Body of pancreas (tissue), 4 donors: ENCODE data around the gene HOXB3.

Experiments
- CTCF ChIP-seq, 7 experiments: fragments of 450-650 bp in 4 of 7; fragments of 200-600 bp in 3 of 7; sonication (generic) in 3 of 7; IDR thresholded peaks; one replicate each; pipeline ENCODE4 v1.5.1; 2016 to 2019; ENCODE audit warnings: antibody characterized with exemption in 7 of 7
- POLR2A ChIP-seq, 3 donors: fragments of 450-650 bp; IDR thresholded peaks; one replicate each; pipeline ENCODE4 v1.6.1; 2016; ENCODE audit warnings: antibody characterized with exemption in 3 of 3, mild to moderate bottlenecking in 2 of 3

GRCh38 chr17:48564188-48565021, 25.6 kb downstream of the HOXB3 start:
- TF ChIP-seq CTCF (IDR thresholded peaks at IDR 0.05) (no peak), POLR2A (IDR thresholded peaks at IDR 0.05) (no peak)
